HEK293 (cell line): ENCODE data around the gene AJM1.
"Not testable (repeated sequence)": the region's sequence is repeated elsewhere in the genome, so short reads cannot be mapped to it uniquely, and the experiment has no call there.

Source experiments
- CTCF ChIA-PET: fragments of 350-600 bp; formaldehyde crosslinking; extraction: SDS; loops from one replicate; lab custom pipeline; 2021; ENCODE audit warnings: antibody characterized with exemption; lab: Yijun Ruan, JAX
- POLR2A ChIA-PET: fragments of 300-600 bp; formaldehyde crosslinking; extraction: SDS; loops from one replicate; lab custom pipeline; 2020; ENCODE audit warnings: antibody characterized with exemption, inconsistent platforms; lab: Yijun Ruan, JAX
- H3K27ac ChIP-seq: fragments of 200-500 bp; sonication (Bioruptor generic); 2 replicates; pipeline ENCODE4 v1.5.1; 2014; ENCODE audit warnings: low read depth, low read length, control low read depth, inconsistent platforms; ENCODE audit errors: extremely low read depth
- H3K36me3 ChIP-seq, 2 experiments: fragments of 200-500 bp in 1 of 2; sonication (Bioruptor generic) in 1 of 2; 1 replicate in 1 of 2; 2 replicates in 1 of 2; pipeline ENCODE4 v1.5.1; 2014 to 2017; ENCODE audit warnings: inconsistent platforms in 2 of 2, low read length in 2 of 2; ENCODE audit not compliant: control insufficient read depth in 2 of 2, insufficient read depth in 1 of 2
- H3K4me1 ChIP-seq: fragments of 200-500 bp; sonication (Bioruptor generic); 2 replicates; pipeline ENCODE4 v1.5.1; 2014; ENCODE audit warnings: mild to moderate bottlenecking, low read length, inconsistent platforms; ENCODE audit not compliant: control insufficient read depth, insufficient read depth
- H3K4me3 ChIP-seq: 2 replicates; pipeline ENCODE4 v1.5.1; 2011; ENCODE audit warnings: low read depth, mild to moderate bottlenecking, control low read depth, low read length, moderate library complexity
- H3K9me3 ChIP-seq: fragments of 200-500 bp; sonication (Bioruptor generic); 2 replicates; pipeline ENCODE4 v1.5.1; 2014; ENCODE audit warnings: low read depth, low read length, inconsistent platforms; ENCODE audit not compliant: control insufficient read depth, insufficient read depth
- GLIS1 ChIP-seq: fragments of 450-650 bp; formaldehyde crosslinking; IDR thresholded peaks from 2 replicates; pipeline ENCODE4 v1.5.1; 2016; ENCODE audit warnings: missing biosample characterization, missing genetic modification characterization
- GLIS2 ChIP-seq: fragments of 450-650 bp; formaldehyde crosslinking; IDR thresholded peaks from 2 replicates; pipeline ENCODE4 v1.5.1; 2016; ENCODE audit warnings: missing biosample characterization, missing genetic modification characterization
- HOXA7 ChIP-seq: sonication (generic); formaldehyde crosslinking; IDR thresholded peaks from 2 replicates; pipeline ENCODE4 v1.8.1; 2022; ENCODE audit warnings: missing genetic modification reagents, borderline replicate concordance
- PRDM1 ChIP-seq: fragments of 450-650 bp; formaldehyde crosslinking; IDR thresholded peaks from 2 replicates; pipeline ENCODE4; 2016; ENCODE audit warnings: missing biosample characterization, missing genetic modification characterization
- SCRT1 ChIP-seq: fragments of 450-650 bp; formaldehyde crosslinking; IDR thresholded peaks from 2 replicates; pipeline ENCODE4 v1.5.1; 2016; ENCODE audit warnings: missing biosample characterization, missing genetic modification characterization, borderline replicate concordance
- SETDB1 ChIP-seq: IDR thresholded peaks from one replicate; pipeline ENCODE4 v1.6.1; 2017; ENCODE audit warnings: mild to moderate bottlenecking, low read length, moderate library complexity, mixed read lengths; ENCODE audit not compliant: insufficient read length
- SP7 ChIP-seq: fragments of 450-650 bp; formaldehyde crosslinking; IDR thresholded peaks from 2 replicates; pipeline ENCODE4 v1.5.1; 2016; ENCODE audit warnings: missing biosample characterization, missing genetic modification characterization
- ZBTB17 ChIP-seq: fragments of 450-650 bp; formaldehyde crosslinking; IDR thresholded peaks from 2 replicates; pipeline ENCODE4 v1.5.1; 2016; ENCODE audit warnings: missing biosample characterization, missing genetic modification characterization
- ZBTB21 ChIP-seq: fragments of 450-650 bp; formaldehyde crosslinking; IDR thresholded peaks from 2 replicates; pipeline ENCODE4 v1.5.1; 2017; ENCODE audit warnings: missing biosample characterization, missing genetic modification characterization
- ZBTB48 ChIP-seq: fragments of 450-650 bp; formaldehyde crosslinking; IDR thresholded peaks from 2 replicates; pipeline ENCODE4 v1.5.1; 2016; ENCODE audit warnings: missing biosample characterization, missing genetic modification characterization
- ZFHX2 ChIP-seq: fragments of 450-650 bp; formaldehyde crosslinking; conservative IDR thresholded peaks from 2 replicates; pipeline ENCODE4 v1.5.1; 2016; ENCODE audit warnings: missing biosample characterization, missing genetic modification characterization
- ZFP3 ChIP-seq: fragments of 450-650 bp; formaldehyde crosslinking; IDR thresholded peaks from 2 replicates; pipeline ENCODE4 v1.5.1; 2016; ENCODE audit warnings: low read depth, missing biosample characterization, missing genetic modification characterization
- ZNF354C ChIP-seq: fragments of 450-650 bp; formaldehyde crosslinking; IDR thresholded peaks from 2 replicates; pipeline ENCODE4 v1.5.1; 2016; ENCODE audit warnings: missing biosample characterization, missing genetic modification characterization, low read depth, borderline replicate concordance
- ZNF544 ChIP-seq: fragments of 450-650 bp; formaldehyde crosslinking; IDR thresholded peaks from 2 replicates; pipeline ENCODE4 v1.5.0; 2017; ENCODE audit warnings: missing biosample characterization, missing genetic modification characterization
- ZNF776 ChIP-seq: fragments of 450-650 bp; formaldehyde crosslinking; IDR thresholded peaks from 2 replicates; pipeline ENCODE4 v1.5.0; 2017; ENCODE audit warnings: missing biosample characterization, missing genetic modification characterization, borderline replicate concordance
- ZSCAN16 ChIP-seq: fragments of 450-650 bp; formaldehyde crosslinking; IDR thresholded peaks from 2 replicates; pipeline ENCODE4 v1.5.1; 2016; ENCODE audit warnings: missing biosample characterization, missing genetic modification characterization
- TF ChIP-seq, protein P1 (sequence below): fragments of 450-650 bp; formaldehyde crosslinking; IDR thresholded peaks from 2 replicates; pipeline ENCODE4 v1.5.1; 2016; ENCODE audit warnings: missing biosample characterization, missing genetic modification characterization, low read depth
- TF ChIP-seq, protein P2 (sequence below): fragments of 450-650 bp; formaldehyde crosslinking; IDR thresholded peaks from 2 replicates; pipeline ENCODE4 v1.5.1; 2016; ENCODE audit warnings: missing biosample characterization, missing genetic modification characterization
- TF ChIP-seq, protein P3 (sequence below): fragments of 450-650 bp; formaldehyde crosslinking; IDR thresholded peaks from 2 replicates; pipeline ENCODE4 v1.5.1; 2016; ENCODE audit warnings: missing biosample characterization, missing genetic modification characterization
- TF ChIP-seq, protein P4 (sequence below): fragments of 450-650 bp; formaldehyde crosslinking; IDR thresholded peaks from 2 replicates; pipeline ENCODE4 v1.5.1; 2016; ENCODE audit warnings: missing biosample characterization, missing genetic modification characterization
- TF ChIP-seq, protein P5 (sequence below): fragments of 450-650 bp; formaldehyde crosslinking; IDR thresholded peaks from 2 replicates; pipeline ENCODE4 v1.5.1; 2016; ENCODE audit warnings: missing biosample characterization, missing genetic modification characterization

Gene AJM1

DNA sequence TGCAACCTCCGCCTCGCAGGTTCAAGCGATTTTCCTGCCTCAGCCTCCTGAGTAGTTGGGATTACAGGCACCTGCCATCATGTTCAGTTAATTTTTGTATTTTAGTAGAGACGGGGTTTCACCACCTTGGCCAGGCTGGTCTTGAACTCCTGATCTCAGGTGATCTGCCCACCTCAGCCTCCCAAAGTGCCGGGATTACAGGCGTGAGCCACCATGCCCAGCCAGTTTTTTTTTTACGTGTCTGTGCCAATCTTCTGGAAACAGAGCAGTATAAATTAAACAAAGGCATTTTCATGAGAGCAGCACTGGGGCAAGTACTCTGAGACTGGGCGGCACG, 40.6 kb downstream of the AJM1 start:
- not testable (repeated sequence) for H3K27ac ChIP-seq, H3K4me1 ChIP-seq, H3K36me3 ChIP-seq, H3K4me3 ChIP-seq, H3K9me3 ChIP-seq
- peak; percentile 2; the same call in 1 of the 2 replicates for TF ChIP-seq SP7 (tag by site-specific recombination)
- TF ChIP-seq ZBTB17: 0 out of 2 replicates have a peak, but pooled peaks have one; percentile 3
- ChIA-PET POLR2A (interaction anchor here (1.2 kb wide), 1 partner anchor 35 kb away, joined by 3 read pairs; no protein-coding TSS in a partner anchor), CTCF (interaction anchor here (1.6 kb wide), 1 partner anchor 146 kb away, joined by 8 read pairs; no protein-coding TSS in a partner anchor)

DNA sequence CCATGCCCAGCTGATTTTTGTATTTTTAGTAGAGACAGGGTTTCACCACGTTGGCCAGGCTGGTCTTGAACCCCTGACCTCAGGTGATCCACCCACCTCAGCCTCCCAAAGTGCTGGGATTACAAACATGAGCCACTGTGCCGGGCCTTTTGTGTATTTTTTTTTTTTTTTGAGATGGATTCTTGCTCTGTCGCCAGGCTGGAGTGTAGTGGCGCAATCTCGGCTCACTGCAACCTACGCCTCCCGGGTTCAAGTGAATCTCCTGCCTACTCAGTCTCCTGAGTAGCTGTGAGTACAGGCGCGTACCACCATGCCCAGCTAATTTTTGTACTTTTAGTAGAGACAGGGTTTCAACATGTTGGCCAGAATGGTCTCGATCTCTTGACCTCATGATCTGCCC, 41.4 kb downstream of the AJM1 start:
- H3K36me3 ChIP-seq, H3K27ac ChIP-seq, H3K4me3 ChIP-seq, POLR2A ChIA-PET, H3K9me3 ChIP-seq, H3K4me1 ChIP-seq: not testable (repeated sequence)
- TF ChIP-seq ZFHX2: 0 out of 2 replicates have a peak, but pooled peaks have one; percentile 6
- CTCF ChIA-PET: interaction anchor here (0.6 to 1.6 kb wide), 4 partner anchors 75 to 152 kb away, joined by 3 to 8 read pairs (median 4); no protein-coding TSS in a partner anchor

DNA sequence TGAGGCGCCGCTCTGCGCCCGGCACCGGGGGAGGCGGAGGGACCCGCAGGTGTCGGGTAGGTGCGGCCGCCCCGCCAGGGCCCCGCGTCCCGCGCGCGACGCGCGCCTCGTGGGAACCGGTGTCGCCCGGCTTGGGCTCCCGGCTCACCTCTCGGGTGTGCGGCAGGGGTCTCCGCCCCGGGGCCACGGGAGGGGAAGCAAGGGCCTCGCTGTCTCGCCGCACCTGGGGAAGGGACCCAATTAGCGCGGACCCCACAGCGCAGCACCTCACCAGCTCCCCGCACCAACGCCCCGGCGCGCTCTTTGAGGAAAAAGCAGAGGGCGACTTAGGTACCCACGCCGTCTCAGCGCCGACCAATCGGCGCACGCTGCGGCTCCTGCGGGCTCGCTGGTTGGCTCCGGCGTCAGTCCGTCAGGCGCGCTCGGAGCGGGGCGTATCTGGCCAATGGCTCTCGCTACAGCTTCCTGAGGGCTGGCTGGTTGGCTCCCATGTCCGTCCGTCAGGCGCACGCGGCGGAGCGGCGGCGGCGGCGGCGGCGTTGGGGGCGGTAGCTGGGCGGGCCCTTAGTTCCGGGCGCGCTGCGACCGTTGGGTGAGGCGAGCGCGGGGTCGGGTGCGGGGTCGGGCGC, 43.8 kb downstream of the AJM1 start, which contains the start of gene TRAF2:
Gene TRAF2 (plus strand): TSS at position 567 of the 629 bp plus-strand sequence. CDS start 12,225 bp downstream, outside the sequence.
- POLR2A ChIA-PET: interaction anchor here (0.6 to 1.9 kb wide), 23 partner anchors 11 to 245 kb away, joined by 3 to 15 read pairs (median 4); partner anchors contain the start of genes AJM1, EDF1, PAXX and RABL6
- no peaks in the 10 kb centered on the region for H3K4me1 ChIP-seq
- TF ChIP-seq, protein P1, sequence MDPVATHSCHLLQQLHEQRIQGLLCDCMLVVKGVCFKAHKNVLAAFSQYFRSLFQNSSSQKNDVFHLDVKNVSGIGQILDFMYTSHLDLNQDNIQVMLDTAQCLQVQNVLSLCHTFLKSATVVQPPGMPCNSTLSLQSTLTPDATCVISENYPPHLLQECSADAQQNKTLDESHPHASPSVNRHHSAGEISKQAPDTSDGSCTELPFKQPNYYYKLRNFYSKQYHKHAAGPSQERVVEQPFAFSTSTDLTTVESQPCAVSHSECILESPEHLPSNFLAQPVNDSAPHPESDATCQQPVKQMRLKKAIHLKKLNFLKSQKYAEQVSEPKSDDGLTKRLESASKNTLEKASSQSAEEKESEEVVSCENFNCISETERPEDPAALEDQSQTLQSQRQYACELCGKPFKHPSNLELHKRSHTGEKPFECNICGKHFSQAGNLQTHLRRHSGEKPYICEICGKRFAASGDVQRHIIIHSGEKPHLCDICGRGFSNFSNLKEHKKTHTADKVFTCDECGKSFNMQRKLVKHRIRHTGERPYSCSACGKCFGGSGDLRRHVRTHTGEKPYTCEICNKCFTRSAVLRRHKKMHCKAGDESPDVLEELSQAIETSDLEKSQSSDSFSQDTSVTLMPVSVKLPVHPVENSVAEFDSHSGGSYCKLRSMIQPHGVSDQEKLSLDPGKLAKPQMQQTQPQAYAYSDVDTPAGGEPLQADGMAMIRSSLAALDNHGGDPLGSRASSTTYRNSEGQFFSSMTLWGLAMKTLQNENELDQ (tag by site-specific recombination): no peak
- TF ChIP-seq, protein P2, sequence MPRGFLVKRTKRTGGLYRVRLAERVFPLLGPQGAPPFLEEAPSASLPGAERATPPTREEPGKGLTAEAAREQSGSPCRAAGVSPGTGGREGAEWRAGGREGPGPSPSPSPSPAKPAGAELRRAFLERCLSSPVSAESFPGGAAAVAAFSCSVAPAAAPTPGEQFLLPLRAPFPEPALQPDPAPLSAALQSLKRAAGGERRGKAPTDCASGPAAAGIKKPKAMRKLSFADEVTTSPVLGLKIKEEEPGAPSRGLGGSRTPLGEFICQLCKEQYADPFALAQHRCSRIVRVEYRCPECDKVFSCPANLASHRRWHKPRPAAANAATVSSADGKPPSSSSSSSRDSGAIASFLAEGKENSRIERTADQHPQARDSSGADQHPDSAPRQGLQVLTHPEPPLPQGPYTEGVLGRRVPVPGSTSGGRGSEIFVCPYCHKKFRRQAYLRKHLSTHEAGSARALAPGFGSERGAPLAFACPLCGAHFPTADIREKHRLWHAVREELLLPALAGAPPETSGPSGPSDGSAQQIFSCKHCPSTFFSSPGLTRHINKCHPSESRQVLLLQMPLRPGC (tag by site-specific recombination): no peak
- TF ChIP-seq, protein P3, sequence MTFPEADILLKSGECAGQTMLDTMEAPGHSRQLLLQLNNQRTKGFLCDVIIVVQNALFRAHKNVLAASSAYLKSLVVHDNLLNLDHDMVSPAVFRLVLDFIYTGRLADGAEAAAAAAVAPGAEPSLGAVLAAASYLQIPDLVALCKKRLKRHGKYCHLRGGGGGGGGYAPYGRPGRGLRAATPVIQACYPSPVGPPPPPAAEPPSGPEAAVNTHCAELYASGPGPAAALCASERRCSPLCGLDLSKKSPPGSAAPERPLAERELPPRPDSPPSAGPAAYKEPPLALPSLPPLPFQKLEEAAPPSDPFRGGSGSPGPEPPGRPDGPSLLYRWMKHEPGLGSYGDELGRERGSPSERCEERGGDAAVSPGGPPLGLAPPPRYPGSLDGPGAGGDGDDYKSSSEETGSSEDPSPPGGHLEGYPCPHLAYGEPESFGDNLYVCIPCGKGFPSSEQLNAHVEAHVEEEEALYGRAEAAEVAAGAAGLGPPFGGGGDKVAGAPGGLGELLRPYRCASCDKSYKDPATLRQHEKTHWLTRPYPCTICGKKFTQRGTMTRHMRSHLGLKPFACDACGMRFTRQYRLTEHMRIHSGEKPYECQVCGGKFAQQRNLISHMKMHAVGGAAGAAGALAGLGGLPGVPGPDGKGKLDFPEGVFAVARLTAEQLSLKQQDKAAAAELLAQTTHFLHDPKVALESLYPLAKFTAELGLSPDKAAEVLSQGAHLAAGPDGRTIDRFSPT (tag by site-specific recombination): peak; percentile 78
- TF ChIP-seq SCRT1 (tag by site-specific recombination) (no peak), ZBTB21 (tag by site-specific recombination) (no peak), ZNF776 (tag by site-specific recombination) (no peak), ZFP3 (tag by site-specific recombination) (no peak), GLIS1 (tag by site-specific recombination) (peak; percentile 16; the same call in 1 of the 2 replicates), ZNF354C (tag by site-specific recombination) (no peak), ZNF544 (no peak), SETDB1 (no peak), PRDM1 (tag by site-specific recombination) (no peak), ZSCAN16 (tag by site-specific recombination) (no peak), GLIS2 (tag by site-specific recombination) (peak; percentile 71), HOXA7 (no peak), ZBTB48 (tag by site-specific recombination) (no peak)
- TF ChIP-seq, protein P4, sequence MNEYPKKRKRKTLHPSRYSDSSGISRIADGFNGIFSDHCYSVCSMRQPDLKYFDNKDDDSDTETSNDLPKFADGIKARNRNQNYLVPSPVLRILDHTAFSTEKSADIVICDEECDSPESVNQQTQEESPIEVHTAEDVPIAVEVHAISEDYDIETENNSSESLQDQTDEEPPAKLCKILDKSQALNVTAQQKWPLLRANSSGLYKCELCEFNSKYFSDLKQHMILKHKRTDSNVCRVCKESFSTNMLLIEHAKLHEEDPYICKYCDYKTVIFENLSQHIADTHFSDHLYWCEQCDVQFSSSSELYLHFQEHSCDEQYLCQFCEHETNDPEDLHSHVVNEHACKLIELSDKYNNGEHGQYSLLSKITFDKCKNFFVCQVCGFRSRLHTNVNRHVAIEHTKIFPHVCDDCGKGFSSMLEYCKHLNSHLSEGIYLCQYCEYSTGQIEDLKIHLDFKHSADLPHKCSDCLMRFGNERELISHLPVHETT (tag by site-specific recombination): no peak
- TF ChIP-seq, protein P5, sequence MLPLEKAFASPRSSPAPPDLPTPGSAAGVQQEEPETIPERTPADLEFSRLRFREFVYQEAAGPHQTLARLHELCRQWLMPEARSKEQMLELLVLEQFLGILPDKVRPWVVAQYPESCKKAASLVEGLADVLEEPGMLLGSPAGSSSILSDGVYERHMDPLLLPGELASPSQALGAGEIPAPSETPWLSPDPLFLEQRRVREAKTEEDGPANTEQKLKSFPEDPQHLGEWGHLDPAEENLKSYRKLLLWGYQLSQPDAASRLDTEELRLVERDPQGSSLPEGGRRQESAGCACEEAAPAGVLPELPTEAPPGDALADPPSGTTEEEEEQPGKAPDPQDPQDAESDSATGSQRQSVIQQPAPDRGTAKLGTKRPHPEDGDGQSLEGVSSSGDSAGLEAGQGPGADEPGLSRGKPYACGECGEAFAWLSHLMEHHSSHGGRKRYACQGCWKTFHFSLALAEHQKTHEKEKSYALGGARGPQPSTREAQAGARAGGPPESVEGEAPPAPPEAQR (tag by site-specific recombination): no peak

More for the DNA sequence above, 43.8 kb downstream of the AJM1 start, which contains the start of gene TRAF2:
- H3K36me3 ChIP-seq: peaks cover 3 to 15% of the 10 kb centered on the region in 2 experiments; a peak in 2 of 3 replicates
- H3K9me3 ChIP-seq: no peaks in the 10 kb centered on the region
- CTCF ChIA-PET: interaction anchor here (0.7 to 1.1 kb wide), 4 partner anchors 9 to 191 kb away, joined by 3 to 4 read pairs (median 4); partner anchors contain the start of genes C8G, FBXW5 and UAP1L1
- H3K27ac ChIP-seq: peak within 1 kb of the TSS; percentile 86; the same call in 1 of the 2 replicates
- peak within 1 kb of the TSS; percentile 81 for H3K4me3 ChIP-seq
